ENCODE measurements around the gene C12orf50.

DNA sequence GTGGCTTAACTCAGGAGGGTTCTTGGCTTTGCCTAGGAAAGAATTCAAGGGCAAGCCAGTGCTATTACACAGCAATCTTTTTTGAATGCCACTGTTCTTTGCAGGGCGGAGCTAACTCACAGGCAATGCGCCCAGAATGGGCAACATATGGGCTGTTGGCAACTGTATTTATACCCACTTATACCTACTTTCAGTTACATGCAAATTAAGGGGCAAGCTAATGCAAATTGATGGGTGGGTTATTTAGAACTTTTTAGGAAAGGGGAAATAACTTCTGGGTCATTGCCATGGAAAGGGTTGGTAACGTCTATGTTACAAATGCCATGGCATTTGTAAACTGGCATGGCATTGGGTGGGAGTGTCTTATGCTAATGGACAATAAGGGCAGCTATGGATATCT is 85.4 kb downstream of the C12orf50 start:
- TF ChIP-seq, protein P1, sequence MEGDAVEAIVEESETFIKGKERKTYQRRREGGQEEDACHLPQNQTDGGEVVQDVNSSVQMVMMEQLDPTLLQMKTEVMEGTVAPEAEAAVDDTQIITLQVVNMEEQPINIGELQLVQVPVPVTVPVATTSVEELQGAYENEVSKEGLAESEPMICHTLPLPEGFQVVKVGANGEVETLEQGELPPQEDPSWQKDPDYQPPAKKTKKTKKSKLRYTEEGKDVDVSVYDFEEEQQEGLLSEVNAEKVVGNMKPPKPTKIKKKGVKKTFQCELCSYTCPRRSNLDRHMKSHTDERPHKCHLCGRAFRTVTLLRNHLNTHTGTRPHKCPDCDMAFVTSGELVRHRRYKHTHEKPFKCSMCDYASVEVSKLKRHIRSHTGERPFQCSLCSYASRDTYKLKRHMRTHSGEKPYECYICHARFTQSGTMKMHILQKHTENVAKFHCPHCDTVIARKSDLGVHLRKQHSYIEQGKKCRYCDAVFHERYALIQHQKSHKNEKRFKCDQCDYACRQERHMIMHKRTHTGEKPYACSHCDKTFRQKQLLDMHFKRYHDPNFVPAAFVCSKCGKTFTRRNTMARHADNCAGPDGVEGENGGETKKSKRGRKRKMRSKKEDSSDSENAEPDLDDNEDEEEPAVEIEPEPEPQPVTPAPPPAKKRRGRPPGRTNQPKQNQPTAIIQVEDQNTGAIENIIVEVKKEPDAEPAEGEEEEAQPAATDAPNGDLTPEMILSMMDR (conservative IDR thresholded peaks at IDR 0.05): no peak
- no peak for TF ChIP-seq ZFX (IDR thresholded peaks at IDR 0.05)
